HG03378 (cell line): Measurements from ENCODE around the gene LAG3.
A peak's percentile ranks its signal among the peaks of the same experiment; 100 is the strongest.

Experiments used
- ATAC-seq: cut with Tn5 transposase; IDR thresholded peaks from one replicate; pipeline ENCODE4 v1.9.1; 2021; ENCODE audit warnings: mild to moderate bottlenecking, moderate library complexity; ENCODE audit not compliant: unreplicated experiment

Gene LAG3

GRCh38 chr12:6752921-6753771, 19.2 kb upstream of the LAG3 start, which contains the start of gene MLF2:
TSS of gene MLF2 (minus strand) at chr12:6753141. CDS start at chr12:6752334, 807 bp downstream.
- ATAC-seq, result peak; percentile 91

DNA sequence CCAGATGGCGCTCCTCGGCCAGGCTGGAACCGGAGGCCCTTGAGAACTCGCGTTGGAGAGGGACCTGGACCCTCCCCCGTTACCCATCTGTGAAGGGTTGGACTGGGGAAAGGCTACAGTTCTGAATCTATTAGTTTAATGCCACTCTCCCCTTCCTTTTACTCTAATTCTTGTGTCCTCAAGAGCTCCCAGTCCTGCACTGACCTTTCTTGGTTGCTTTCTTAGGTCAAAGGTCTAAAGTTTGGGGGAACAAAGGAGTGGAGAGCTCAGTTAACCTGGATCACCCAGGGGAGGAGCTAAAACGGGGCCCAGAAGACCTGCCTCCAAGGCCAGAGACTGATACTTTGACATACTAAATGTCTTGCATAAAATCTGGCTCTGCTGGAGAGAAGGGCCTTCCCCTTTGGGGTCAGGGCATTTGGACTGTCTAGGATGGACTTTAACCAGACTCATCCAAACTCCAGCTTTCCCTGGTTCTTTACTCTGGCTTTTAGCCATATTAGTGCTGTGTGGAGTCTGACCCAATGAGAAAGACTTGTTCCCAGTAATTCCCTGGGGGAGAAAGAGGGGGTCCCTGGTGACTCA, 18.5 kb upstream of the LAG3 start:
- ATAC-seq, result no peak

GRCh38 chr12:6754411-6754810, 17.9 kb upstream of the LAG3 start:
- ATAC-seq, result no peak

- ATAC-seq, result no peak
Observed at GRCh38 chr12:6757028-6757690, 15.2 kb upstream of the LAG3 start.

- ATAC-seq, result no peak
Observed at GRCh38 chr12:6758506-6759095, 13.7 kb upstream of the LAG3 start.

DNA sequence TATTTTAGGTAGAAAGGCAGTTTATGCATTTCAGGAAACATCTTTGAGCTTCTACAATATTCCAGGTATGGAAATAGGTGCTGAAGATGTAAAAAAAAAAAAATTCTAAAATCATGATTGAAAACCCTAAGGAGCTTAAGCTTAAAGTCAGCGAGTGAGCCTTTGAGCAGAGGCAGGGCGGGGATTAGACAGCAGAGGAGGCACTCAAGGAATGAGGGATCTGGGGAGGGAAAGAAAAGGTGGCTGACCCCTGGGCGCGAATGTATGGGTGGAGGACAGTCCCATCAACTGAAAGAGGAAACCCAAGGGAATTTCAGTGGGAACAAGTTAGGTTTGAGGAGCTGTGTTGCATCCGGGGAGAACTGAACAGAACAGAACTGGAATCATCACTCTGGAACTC, 12.6 kb upstream of the LAG3 start:
- ATAC-seq, result no peak

DNA sequence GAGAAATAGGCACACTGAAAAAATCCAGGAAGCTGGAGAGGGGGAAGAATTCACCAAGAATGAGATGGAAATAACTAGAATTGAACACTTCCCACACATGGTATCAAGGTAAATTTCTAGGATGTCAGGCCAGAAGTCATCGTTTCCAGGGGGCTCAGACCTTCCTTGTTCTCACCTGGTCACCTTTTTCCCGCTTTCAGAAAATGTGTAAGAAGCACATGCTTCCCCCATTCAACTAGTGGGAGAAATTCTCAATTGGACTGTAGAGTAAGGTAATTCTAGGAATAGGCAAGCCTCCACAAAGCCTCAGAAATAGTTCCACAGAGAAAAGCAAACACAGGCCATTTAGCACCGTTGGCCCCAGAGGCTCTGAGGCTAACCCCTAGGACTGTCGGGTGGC, 8.9 kb upstream of the LAG3 start:
- ATAC-seq, result no peak

DNA sequence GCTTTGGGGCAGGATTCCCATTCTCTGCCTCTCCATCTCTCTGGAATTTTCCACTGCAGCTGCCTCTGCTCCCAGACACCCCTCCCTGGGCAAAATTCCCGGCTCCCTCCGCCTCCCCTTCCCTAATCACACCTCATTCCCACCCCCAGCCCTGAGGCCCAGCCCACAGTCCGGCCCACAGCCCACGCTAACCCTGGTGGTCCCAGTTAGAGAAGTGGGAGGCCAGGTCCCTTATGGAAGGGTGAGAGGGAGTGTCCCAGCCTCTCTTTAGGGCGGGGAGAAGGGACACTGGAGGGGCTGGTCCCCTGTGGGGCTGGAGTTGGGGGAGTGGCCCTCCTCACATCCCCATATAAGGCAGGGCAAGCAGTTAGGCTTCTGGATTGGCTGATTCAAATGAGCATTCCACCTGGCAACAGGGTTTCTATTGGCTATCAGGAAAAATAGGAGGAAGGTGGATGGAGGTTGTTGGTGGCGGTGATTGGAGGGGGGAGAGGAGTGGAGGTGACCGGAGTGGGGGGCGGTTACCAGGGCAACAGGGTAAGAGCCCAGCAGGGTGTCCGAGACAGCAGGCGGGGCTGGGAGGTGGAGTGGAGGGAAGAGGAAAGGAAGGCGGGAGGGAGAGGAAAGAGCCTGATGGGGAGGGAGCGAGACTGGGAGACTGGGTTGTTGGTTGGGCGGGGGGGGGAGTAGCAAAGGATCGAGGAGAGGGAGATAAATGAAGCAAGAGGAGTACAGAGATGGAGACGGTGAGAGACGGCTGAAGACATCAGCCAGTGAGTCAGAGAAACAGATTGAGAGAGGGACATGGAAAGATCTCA, 8.1 kb upstream of the LAG3 start:
- peak; percentile 83 for ATAC-seq

GRCh38 chr12:6765048-6765633, 7.2 kb upstream of the LAG3 start:
- ATAC-seq, result no peak

DNA sequence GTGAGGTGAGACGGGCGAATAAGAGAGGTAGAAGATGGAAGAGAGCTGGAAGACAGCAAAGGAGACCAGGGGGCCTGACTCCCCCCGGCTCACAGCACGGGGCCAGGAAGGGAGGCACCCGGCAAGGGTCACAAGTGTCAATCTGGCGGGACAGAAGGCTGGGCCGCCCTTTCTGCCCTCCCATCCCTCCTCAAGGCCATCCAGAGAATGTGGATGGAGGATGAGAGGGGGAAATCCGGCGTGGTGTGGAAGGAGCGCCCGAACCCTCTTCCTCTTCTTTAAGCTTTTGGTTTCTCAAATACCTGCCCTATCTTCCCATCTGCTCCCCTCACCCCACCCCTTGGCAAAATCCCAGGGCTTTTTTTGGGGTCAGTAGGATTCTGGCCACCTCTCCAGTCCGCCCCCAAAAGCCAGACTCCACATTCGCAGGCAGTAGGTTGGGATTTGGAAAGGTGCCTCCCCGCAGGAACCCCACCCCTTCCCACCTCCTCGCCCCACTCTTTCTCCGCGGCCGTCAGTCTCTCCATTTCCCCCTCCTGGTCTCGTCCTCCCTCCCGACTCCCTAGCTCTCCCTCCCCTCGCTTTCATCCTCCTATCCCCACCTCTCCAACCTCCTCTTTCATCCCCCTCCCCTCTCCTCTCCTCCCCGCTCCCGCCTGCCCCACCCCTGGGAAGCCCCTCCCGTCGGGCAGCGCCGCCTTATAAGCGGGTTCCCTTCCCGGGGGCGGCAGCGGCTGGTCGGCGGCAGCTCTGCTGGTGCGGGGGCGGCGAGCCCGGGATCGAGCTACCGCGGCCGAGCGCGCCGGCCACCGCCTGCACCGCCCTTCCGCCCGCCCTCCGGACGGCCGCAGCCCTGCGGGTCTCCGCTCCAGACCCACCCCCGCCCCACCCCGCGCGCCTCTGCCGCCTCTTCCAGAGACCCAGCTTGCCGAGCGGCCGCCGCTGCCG, 6.4 kb upstream of the LAG3 start, which contains the start of gene PTMS:
TSS of gene PTMS (plus strand) at position 730 of the 948 bp plus-strand sequence. CDS start 343 bp downstream, outside the sequence.
- no peak for ATAC-seq

- ATAC-seq, result no peak
Observed at GRCh38 chr12:6766651-6767349, 5.5 kb upstream of the LAG3 start.

GRCh38 chr12:6767353-6768319, 4.7 kb upstream of the LAG3 start:
- no peak for ATAC-seq

DNA sequence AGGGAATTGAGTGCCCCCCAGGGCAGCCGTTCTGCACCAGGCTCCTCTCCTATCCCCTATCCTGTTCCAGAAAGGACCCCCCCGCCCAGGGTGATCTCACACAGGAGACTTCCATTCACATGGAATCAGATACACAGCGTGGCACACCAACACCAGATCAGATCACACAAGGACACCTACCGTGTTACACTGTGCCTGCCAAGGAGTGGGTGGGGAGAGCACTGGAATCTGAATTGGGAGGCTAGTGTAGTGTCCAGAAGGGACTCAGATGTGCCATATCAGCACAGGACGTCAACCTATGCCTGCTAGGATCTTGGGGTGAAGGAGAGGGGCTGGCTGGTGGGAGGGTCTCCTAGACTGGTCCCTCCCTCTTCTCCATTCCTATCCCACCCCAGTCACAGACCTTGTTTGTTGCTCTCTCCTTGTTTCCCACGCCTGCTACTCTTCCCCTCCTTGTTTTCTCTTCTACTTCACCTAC, 3.8 kb upstream of the LAG3 start:
- no peak for ATAC-seq

GRCh38 chr12:6768990-6769389, 3.3 kb upstream of the LAG3 start:
- ATAC-seq, result no peak

GRCh38 chr12:6769666-6770065, 2.7 kb upstream of the LAG3 start:
- ATAC-seq, result no peak

GRCh38 chr12:6770094-6770493, 2.2 kb upstream of the LAG3 start:
- no peak for ATAC-seq

DNA sequence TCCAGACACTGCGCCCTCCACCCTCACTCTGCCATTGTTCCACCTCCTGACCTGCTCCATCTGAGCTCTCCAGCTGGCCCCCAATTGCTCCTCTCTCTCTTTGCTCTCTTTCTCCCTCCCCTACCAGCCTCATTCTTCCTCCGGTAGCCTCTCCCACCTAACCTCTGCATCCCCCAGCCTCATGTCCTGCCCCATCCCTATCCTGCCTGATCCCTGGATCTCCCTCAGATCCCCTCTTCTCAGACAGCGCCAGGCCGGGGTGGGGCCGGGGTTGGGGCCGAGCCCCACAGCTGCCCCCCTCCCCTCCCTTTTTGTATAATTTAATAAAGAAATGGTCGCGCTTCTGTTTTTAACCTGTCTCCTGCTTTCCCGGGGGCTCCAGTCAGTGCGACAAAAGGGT, 1.7 kb upstream of the LAG3 start:
- ATAC-seq, result no peak
